Nephron progenitor cell (in vitro differentiated cells): Measurements from ENCODE around the gene TTLL1.

Experiments used
- DNase-seq: peaks from one replicate; pipeline ENCODE4 v3.0.0; 2021
- H3K27ac Mint-ChIP-seq: 2 replicates; pipeline ENCODE4 v1.8.0; 2021; ENCODE audit warnings: mild to moderate bottlenecking, moderate library complexity, mixed read lengths
- H3K27me3 Mint-ChIP-seq: 2 replicates; pipeline ENCODE4 v1.8.0; 2021; ENCODE audit warnings: mild to moderate bottlenecking, low read depth, mixed read lengths; ENCODE audit not compliant: poor library complexity
- H3K36me3 Mint-ChIP-seq: 2 replicates; pipeline ENCODE4 v1.8.0; 2021; ENCODE audit warnings: low read depth, mixed read lengths
- H3K4me1 Mint-ChIP-seq: 2 replicates; pipeline ENCODE4 v1.8.0; 2021; ENCODE audit warnings: mixed read lengths
- H3K4me3 Mint-ChIP-seq: 2 replicates; pipeline ENCODE4 v1.8.0; 2021; ENCODE audit warnings: mild to moderate bottlenecking, moderate library complexity, mixed read lengths
- H3K9me3 Mint-ChIP-seq: 2 replicates; pipeline ENCODE4 v1.8.0; 2021; ENCODE audit warnings: mild to moderate bottlenecking, moderate library complexity, mixed read lengths
- TF ChIP-seq, protein P1 (sequence below): fragments of 200-600 bp; sonication (generic); IDR thresholded peaks from 2 replicates; pipeline ENCODE4 v1.5.0; 2021; ENCODE audit warnings: antibody characterized with exemption

Gene TTLL1

DNA sequence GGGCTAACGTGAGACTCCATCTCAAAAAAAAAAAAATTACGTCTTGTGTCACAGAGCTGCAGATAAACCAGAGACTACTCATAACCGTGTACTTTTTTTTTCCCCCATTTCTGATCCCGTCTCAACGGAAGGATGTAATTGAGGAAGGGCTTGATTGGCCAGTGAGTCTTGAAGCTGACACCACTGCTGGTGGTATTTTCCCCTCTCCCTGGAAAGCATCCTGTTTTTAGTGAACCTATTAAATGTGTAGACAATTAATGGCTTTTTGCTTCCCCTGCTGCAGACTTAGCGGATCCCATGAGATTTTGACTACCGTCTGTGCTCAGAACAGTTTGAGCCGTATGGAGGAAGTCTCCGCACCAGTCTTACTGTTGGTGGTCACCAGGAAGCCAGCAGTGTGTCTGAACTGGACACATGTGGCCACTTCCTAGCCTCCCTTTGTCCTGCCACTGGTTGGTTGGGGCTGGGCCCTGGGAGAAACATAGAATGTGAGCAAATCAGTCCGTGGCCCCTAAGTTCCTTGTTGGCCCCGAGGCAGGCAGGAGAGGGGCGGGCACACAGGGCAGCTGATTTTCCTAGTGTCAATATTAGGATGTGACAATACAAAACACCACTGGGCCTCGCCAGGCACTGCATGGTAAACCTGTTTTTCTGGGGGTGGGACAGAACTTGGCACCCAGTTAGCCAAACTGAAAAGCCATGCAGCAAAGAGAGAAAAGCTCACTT, 24.5 kb upstream of the TTLL1 start:
- H3K4me3 Mint-ChIP-seq: no peak overlapping the region
- H3K27ac Mint-ChIP-seq: no peak overlapping the region
- TF ChIP-seq, protein P1, sequence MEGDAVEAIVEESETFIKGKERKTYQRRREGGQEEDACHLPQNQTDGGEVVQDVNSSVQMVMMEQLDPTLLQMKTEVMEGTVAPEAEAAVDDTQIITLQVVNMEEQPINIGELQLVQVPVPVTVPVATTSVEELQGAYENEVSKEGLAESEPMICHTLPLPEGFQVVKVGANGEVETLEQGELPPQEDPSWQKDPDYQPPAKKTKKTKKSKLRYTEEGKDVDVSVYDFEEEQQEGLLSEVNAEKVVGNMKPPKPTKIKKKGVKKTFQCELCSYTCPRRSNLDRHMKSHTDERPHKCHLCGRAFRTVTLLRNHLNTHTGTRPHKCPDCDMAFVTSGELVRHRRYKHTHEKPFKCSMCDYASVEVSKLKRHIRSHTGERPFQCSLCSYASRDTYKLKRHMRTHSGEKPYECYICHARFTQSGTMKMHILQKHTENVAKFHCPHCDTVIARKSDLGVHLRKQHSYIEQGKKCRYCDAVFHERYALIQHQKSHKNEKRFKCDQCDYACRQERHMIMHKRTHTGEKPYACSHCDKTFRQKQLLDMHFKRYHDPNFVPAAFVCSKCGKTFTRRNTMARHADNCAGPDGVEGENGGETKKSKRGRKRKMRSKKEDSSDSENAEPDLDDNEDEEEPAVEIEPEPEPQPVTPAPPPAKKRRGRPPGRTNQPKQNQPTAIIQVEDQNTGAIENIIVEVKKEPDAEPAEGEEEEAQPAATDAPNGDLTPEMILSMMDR: no peak
- peaks cover 22% of the 10 kb centered on the region for H3K4me1 Mint-ChIP-seq
- peaks cover 78% of the 10 kb centered on the region for H3K27me3 Mint-ChIP-seq
- H3K36me3 Mint-ChIP-seq: no peaks in the 10 kb centered on the region
- no peak for DNase-seq
- H3K9me3 Mint-ChIP-seq: no peaks in the 10 kb centered on the region

DNA sequence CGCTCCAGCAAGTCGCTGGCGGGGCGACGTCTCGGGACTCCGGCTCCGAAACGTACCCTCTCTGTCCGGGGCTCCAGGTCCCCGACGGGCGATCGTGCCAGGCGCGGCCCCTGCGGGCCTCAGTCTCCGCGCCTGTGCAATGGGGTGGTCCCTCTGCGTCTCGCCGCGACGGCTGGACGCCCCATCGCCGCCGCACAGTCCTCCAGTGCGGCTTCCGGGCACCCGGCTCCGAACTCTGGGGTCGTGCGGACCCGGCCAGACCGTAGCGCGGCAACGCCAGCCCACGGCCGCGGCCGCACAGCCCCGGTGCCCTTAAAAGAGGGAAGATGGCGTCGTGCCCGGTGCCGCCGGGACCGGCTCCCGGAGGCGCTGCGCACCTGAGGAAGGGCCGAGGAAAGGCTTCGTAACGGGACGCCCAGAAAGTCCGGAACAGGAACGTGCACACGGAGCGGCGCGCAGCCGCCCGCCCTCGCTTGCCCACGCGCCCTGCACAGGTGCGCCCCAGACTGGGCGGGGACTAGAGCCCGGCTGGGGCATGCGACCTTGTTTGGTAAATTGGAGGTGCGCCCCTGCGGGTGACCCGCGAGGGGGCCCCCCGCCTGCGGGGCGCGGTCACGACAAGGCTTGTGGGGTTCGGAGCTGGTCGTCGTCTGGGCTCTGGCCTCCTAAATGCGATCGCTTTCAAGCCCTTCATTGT, 21.9 kb upstream of the TTLL1 start:
- peak; percentile 26 for DNase-seq
- Mint-ChIP-seq H3K4me3 (peak overlapping the region; percentile 77), H3K27me3 (peaks cover 96% of the 10 kb centered on the region), H3K4me1 (peaks cover 13% of the 10 kb centered on the region), H3K9me3 (no peaks in the 10 kb centered on the region), H3K27ac (no peak overlapping the region), H3K36me3 (no peaks in the 10 kb centered on the region)
- TF ChIP-seq, protein P1: no peak

DNA sequence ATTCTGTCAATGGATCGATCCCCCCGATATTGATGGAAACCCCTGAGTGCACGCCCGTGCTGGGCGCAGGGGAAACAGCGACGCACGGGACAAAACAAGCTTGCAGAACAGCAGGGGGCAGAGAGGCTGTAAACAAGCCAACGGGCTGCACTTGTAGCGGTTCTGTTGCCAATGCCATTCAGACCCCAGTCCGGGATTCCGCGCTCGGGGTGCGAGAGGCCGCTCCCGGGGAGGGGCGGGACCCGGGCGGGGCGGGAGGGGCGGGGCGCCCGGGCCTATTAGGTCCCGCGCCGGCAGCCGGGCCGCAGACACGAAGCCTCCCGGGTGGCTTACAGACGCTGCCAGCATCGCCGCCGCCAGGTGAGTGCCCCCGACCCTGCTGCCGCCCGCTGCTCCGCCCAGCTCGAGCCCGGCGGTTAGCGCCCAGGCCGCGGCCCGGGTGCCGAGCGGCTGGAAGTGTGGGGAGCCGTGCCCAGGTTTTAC, 21.3 kb upstream of the TTLL1 start, which contains the start of gene BIK:
TSS of gene BIK (plus strand) at position 307 of the 483 bp plus-strand sequence. CDS start 13,273 bp downstream, outside the sequence.
- no peaks in the 10 kb centered on the region for H3K36me3 Mint-ChIP-seq
- H3K27ac Mint-ChIP-seq: no peak within 1 kb of the TSS
- peaks cover 95% of the 10 kb centered on the region for H3K27me3 Mint-ChIP-seq
- H3K9me3 Mint-ChIP-seq: no peaks in the 10 kb centered on the region
- H3K4me1 Mint-ChIP-seq: peaks cover 13% of the 10 kb centered on the region
- peak within 1 kb of the TSS; percentile 82 for H3K4me3 Mint-ChIP-seq
- TF ChIP-seq, protein P1: no peak
- peak; percentile 62 for DNase-seq

DNA sequence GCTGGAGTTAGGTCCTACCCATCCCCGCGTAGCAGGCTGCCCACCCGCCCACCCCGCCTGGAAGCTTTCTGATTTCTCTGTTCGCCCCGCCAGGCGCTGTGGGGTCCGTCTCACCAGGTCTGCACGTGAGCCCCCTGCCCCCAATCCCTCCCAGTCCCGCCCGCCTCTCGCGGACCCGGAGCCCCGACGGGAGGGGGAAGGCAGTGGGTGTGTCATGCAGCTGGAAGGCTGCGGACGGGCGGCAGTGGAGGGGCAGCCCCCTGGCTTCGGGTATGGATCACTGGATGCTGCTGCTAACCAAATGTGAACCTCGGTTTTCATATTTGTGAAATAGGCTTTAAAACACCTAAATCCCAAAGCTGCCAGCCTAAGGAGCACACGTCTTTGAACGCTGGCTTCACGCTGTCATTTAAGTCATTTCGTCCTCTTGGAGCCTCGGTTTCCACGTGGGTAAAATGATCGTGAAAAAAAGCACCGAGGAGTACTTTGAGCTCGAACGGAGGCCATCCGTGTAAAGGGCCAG, 20.8 kb upstream of the TTLL1 start:
- H3K4me3 Mint-ChIP-seq: peak overlapping the region; percentile 82
- H3K36me3 Mint-ChIP-seq: no peaks in the 10 kb centered on the region
- H3K9me3 Mint-ChIP-seq: no peaks in the 10 kb centered on the region
- DNase-seq: peak; percentile 51
- peaks cover 90% of the 10 kb centered on the region for H3K27me3 Mint-ChIP-seq
- TF ChIP-seq, protein P1: no peak
- no peak overlapping the region for H3K27ac Mint-ChIP-seq
- H3K4me1 Mint-ChIP-seq: peaks cover 16% of the 10 kb centered on the region

DNA sequence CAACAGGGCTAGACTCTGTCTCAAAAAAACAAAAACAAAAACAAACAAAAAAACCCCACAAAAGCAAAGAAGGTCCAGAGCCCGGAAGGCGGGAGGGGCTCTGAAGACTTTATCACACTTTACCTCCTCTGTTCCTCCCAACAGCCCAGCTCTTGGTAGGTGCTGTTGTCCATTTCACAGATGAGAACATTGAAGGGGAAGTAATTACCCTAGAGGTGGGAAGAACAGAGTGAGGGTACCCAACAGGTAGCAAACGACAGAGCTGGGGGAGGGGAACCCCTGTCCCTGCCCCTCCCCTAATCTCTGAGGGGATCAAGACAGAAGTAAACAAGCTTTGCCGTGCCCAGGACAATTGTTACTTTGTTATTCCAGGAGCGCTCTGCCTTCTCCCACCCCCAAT, 20.3 kb upstream of the TTLL1 start:
- H3K36me3 Mint-ChIP-seq: no peaks in the 10 kb centered on the region
- no peaks in the 10 kb centered on the region for H3K9me3 Mint-ChIP-seq
- DNase-seq: no peak
- H3K4me1 Mint-ChIP-seq: peaks cover 20% of the 10 kb centered on the region
- peaks cover 86% of the 10 kb centered on the region for H3K27me3 Mint-ChIP-seq
- peak overlapping the region; percentile 54 for H3K4me3 Mint-ChIP-seq
- TF ChIP-seq, protein P1: no peak
- no peak overlapping the region for H3K27ac Mint-ChIP-seq
